GM18526 (cell line): Measurements from ENCODE around the gene DAZAP1.

ENCODE experiments used
- POLR2A ChIP-seq: IDR thresholded peaks from 3 replicates; pipeline ENCODE4 v1.6.1; 2011; ENCODE audit not compliant: insufficient read length; ENCODE audit errors: extremely low read depth

The DAZAP1 gene

DNA sequence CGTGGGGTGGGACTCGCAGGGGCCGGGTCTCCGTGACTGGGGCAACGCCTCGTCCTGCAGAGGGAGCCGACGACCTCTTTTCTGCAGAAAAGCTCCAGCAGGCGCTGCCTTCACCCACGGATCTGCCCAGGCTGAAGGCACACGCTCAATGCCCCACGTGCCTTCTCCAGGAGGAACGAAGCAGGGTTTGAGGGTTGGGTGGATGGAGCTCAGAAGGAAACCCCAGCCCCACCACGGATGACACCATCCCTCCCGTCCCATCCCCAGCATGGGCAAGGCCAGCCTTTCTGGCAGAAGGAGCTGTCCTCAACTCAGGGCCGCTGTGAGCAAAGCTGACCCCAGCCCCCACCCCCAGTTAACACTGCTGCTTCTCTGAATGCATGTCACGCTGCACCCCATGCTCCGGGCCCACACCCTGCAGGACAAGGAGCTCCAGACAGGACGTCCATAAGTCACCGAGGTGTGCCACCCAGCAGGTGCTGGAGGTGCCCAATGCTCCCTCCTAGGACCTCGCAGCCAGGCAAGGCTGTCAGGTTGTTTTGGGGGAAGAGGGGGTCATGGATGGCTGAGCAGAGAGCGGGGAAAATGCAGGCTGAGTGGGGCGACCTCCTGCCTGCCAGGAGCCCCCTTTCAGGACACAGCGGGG lies 64.3 kb downstream of the DAZAP1 start:
- TF ChIP-seq POLR2A, result no peak

DNA sequence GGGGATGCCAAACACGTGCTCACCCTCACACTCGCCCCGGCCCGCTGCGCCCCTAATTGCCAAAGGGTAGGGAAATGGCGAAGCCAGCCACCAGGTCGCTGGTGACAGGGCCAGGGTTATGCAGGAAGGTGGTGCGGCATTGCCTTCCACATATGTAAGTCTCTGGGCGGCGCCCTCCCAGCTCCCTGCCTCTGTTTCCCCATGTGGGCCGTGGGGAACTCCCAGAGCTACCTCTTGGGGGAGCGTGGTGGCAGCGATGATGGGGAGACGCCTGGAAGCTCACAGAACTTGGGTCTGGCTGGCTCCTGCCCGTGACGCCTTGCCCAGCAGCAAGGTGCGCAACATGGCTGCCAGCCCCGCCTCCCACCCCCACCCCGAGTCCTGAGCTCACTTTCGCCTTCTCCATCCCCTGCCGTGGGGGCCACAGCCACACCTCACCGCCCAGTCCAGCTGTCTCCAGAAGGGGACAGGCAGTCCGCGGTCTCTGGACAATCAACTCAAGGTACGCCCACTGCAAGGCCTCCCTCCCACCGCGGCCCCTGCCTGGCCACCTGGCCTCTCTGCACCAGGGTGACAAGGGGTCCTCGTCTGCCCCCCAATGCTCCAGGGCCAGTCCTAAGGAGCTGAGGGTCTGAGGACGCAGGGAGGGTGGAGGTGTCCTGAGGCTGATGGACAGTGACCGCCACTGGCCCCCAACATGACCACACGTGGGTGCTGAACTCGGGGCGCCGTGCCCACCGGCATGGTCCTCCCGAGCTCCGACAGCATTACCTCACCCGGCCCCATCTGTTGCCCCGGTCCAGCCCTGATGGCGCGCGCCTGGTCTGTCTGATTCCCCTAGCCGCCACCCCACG lies 65.1 kb downstream of the DAZAP1 start:
- no peak for TF ChIP-seq POLR2A

- no peak for TF ChIP-seq POLR2A
These were observed 65.9 kb downstream of the DAZAP1 start for GRCh38 chr19:1473085-1473851.

DNA sequence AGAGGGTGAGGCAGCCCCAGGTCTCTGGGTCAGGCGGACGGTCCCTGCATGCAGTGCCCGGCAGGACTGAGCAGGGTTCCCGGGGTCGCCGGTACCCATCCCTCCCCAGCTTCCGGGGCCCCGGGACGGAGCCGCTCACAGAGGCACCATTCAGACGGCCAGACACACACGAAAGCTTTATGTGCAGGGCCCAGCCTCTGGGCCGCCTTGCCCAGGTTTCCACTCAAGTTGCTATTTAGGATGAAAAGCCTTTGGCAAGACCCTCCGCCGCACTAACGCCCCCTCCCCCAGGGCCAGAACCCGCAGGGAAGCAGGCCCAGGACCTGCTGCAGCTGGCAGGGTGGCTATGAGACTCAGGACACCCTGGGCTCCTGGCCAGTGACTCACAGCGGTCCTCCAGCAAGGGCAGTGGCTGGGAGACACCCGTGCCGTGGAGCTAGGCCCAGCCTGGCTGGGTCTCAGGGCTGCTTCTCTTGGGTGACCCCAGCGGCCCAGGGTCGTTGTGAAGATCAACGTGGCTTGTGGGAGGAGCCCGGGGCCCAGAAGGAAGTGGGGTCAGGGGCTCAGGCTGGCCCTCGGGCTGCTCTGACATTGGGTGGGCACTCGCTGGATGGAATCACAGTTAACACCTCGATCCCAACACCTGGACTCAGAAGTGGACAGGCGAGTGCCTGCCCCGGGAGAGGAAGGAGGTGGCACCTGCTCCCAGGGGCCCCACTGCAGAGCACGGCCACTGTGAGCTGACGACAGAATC lies 66.8 kb downstream of the DAZAP1 start:
- TF ChIP-seq POLR2A, result no peak

- no peak for TF ChIP-seq POLR2A
These were observed 67.5 kb downstream of the DAZAP1 start for GRCh38 chr19:1474765-1475351.

- TF ChIP-seq POLR2A, result no peak
These were observed 68.5 kb downstream of the DAZAP1 start for GRCh38 chr19:1475751-1476437.

DNA sequence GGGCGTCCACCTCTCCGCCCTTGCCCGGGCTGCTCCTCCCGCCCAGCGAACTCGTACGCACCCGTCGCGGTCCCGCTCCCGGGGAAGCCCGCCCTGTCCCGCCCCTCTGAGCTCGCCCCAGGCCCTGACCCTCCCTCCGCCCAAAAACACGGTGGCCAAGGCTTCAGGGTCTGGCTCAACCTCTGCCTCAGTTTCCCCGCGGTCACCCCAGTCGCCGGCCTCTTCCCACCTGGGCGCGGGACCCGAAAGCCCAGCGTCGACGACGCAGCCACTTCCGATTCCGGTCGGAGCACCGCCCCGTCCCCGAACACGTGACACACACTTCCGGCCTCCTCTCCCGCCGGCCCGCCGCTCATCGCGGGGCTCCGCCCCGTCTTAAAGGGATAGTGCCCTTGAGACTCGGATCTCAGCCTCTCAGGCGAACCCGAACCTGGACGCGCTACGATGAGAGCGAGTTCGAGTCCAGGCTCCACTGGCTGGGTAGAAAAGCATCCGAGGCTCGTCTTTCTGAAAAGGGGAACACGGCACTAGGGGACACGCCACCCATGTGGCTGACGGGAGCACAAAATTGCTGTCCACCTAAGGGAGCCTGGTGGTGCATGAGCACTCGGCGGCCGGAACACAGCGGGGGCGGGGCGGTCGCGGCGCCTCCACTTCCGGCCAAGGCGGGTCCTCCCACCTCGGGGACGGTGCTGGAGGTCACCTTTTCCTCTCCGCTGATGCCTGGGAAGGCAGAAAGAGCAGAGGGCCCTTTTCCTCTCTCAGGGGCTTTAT lies 71.7 kb downstream of the DAZAP1 start, which contains the start of gene C19orf25:
Gene C19orf25, minus strand, starts transcription at position 282 of the 774 bp plus-strand sequence. CDS start 312 bp downstream, outside the sequence.
- TF ChIP-seq POLR2A, result peak; percentile 92

DNA sequence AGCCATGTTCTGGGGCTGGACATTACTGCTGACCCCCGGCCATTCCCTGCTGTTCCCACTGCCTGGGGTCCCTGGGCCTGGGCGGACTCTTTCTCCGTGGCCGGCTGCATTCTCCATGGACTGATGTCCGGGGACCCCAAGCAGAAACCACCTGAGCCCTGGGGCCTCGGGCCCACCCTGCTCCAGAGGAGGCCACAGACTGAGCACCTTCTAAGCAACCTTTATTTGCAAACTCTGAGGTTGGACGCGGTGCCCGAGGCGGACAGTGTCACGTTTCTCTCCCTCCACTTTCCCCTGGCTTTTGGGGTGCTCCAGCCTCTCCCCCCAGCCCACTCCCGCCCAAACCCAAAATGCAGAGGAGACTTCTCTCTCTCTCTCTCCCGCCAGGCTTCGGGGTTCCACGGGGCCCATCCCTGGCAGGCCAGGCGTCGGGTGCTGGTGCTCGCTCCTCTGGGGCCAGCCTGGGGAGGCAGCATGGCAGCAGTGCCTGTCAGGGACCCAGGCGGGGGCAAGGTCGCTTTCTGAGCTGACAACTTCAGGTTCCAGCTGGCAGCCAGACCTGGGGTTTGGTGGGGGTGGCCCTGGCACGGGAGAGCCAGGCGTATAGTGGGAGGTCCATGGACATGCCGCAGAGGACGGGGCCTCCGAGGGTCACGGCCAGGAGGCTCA lies 74.0 kb downstream of the DAZAP1 start:
- no peak for TF ChIP-seq POLR2A

- no peak for TF ChIP-seq POLR2A
These were observed 74.5 kb downstream of the DAZAP1 start for GRCh38 chr19:1481893-1482360.

DNA sequence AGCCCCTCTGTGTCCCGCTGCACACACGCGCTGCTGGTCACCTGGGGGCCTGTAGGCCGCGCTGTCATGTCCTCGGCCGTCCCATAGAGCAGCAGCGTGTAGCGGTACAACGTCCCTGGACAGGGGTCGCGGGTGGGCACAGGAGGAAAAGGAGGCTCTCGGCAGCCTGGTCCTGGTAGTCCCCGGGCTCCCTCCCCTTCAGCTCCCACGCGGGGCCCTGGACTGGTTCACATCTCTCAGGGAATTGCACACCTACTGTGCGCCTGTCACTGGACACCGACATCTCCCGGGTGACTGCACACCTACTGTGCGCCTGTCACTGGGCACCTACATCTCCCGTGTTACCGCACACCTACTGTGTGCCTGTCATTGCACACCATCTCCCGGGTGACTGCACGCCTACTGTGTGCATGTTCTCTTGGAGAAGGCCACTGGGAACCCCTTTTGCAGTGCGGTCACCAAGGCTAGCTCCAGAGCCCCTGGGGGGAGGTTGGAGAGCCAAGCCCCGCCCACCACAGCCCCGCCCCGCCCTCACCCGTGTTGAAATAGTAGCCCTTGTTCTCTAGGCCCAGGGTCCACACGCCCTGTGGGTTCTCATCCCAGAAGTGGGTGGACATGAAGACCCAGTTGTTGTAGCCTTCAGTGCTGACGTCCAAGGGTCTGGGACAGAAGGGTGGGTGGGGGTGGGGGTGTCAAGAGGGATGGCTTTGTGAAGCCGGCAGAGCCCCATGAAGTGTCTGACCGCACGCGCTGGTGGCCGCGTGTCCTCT lies 75.2 kb downstream of the DAZAP1 start:
- no peak for TF ChIP-seq POLR2A

- no peak for TF ChIP-seq POLR2A
These were observed 76.0 kb downstream of the DAZAP1 start for GRCh38 chr19:1483131-1483978.
